ENCODE data around the gene CPNE4. TPM values are rescaled to one million over a fixed set of nuclear protein-coding genes. Genes with fewer than 3 reads are reported as not detected.

The CPNE4 gene
- total RNA-seq, 1 donor from 2014 or later: 0.83 TPM

DNA sequence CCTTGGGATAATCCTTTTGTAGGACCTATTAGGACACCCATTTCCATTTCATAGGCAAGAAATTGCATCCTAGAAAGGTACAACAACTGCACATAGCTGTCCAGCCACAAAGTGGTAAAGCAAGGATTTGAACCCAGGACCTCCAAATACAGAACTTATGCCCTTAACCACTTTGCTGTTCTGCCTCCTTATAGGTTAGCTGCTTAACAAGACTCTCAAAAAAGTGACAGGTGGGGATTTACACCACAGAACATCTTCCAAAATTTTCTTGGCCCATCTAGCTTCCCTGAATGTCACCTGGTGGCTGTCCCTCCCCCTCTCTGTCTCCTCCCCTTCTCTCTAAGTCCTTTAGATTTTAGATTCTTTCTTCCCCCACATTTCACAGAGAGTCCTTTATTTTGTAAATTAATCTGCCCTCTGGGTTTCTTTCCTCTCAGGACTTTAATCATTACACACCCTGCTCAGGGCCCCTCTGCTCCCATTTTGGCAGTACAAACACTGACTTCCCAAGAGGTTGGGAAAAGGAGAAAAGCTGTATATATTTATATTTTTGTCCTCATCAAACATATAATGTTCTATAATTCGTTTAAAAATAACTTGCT lies 120.6 kb downstream of the CPNE4 start:
- Histone ChIP-seq H3K4me1 (no peaks in the 10 kb centered on the region), H3K9me3 (no peaks in the 10 kb centered on the region), H3K27ac (no peak overlapping the region), H3K4me3 (no peak overlapping the region), H3K27me3 (ENCODE audit: low read depth) (no peaks in the 10 kb centered on the region), H3K36me3 (no peaks in the 10 kb centered on the region)
- ATAC-seq: no peak
- intact Hi-C loops (cut with DNase I): no loop called here
- TF ChIP-seq, protein P1, sequence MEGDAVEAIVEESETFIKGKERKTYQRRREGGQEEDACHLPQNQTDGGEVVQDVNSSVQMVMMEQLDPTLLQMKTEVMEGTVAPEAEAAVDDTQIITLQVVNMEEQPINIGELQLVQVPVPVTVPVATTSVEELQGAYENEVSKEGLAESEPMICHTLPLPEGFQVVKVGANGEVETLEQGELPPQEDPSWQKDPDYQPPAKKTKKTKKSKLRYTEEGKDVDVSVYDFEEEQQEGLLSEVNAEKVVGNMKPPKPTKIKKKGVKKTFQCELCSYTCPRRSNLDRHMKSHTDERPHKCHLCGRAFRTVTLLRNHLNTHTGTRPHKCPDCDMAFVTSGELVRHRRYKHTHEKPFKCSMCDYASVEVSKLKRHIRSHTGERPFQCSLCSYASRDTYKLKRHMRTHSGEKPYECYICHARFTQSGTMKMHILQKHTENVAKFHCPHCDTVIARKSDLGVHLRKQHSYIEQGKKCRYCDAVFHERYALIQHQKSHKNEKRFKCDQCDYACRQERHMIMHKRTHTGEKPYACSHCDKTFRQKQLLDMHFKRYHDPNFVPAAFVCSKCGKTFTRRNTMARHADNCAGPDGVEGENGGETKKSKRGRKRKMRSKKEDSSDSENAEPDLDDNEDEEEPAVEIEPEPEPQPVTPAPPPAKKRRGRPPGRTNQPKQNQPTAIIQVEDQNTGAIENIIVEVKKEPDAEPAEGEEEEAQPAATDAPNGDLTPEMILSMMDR (IDR thresholded peaks at IDR 0.05): no peak
- DNase-seq: no peak

DNA sequence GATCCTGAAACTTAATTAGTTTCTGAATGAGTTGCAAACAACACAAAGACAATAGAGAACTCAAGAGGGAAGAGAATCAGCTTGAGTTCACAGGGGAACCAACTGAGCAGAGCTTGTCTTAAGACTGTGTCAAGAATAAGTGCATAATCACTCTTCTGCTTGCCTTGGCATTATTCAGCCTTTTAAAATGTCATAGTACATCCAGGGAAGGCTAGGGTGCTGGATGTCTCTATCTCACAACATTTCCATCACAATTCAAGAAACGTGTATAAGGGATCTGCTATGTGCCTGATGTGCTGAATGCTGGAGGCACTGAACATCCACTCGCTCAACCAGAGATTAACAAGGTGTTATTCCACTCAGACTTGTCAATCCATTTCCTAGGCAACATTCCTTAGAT lies 122.6 kb downstream of the CPNE4 start:
- ATAC-seq (no peak), DNase-seq (no peak)
- Histone ChIP-seq H3K4me1 (no peaks in the 10 kb centered on the region), H3K27ac (no peak overlapping the region), H3K9me3 (no peaks in the 10 kb centered on the region), H3K4me3 (no peak overlapping the region), H3K27me3 (ENCODE audit: low read depth) (no peaks in the 10 kb centered on the region), H3K36me3 (no peaks in the 10 kb centered on the region)
- intact Hi-C loops (cut with DNase I): no loop called here
- TF ChIP-seq, protein P1 (IDR thresholded peaks at IDR 0.05): no peak

DNA sequence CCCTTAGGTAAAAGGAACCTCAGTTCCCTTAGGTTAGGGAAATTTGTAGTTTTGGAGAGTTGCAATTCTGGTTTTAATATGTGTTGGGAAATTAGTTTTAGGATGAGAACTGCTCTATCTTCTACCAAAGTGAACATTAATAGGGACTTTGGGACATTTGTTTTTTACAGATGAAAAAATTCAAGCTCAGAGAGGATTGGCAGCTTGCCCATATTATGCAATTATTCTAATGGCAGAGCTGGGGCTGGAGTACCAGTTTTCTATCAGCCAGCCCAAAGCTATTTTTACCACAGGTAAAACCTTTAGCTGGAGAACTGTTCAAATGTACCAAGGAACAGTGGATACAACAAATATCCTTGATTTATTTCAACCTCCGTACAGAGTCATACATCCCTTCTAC lies 127.0 kb downstream of the CPNE4 start:
- no peak for ATAC-seq
- no peak for DNase-seq
- Histone ChIP-seq H3K4me3 (no peak overlapping the region), H3K27ac (no peak overlapping the region), H3K27me3 (ENCODE audit: low read depth) (no peaks in the 10 kb centered on the region), H3K4me1 (no peaks in the 10 kb centered on the region), H3K36me3 (no peaks in the 10 kb centered on the region), H3K9me3 (no peaks in the 10 kb centered on the region)
- TF ChIP-seq, protein P1 (IDR thresholded peaks at IDR 0.05): no peak
- intact Hi-C loops (cut with DNase I): no loop called here

DNA sequence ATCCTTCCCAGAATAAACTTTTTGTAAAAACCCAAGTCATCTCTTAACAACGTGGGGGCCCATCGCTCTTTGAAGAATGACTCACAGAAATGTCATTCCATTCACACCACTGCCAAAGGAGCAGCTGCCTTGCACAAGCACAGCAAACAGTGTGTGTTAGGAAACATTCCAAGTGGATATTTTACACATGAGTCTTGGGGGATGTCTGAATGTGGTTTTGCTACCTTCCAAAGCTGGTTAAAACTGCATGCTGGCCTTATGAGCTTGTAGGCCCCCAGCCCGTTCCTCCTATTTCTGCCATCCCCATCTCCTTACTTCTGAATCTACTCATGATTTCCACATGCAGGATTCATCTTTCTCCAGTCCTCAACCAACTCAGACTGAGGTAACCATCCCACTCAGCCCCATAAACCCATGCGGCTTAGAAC lies 130.8 kb downstream of the CPNE4 start:
- no peak overlapping the region for H3K4me3 ChIP-seq
- intact Hi-C loops (cut with DNase I): no loop called here
- H3K36me3 ChIP-seq: no peaks in the 10 kb centered on the region
- H3K4me1 ChIP-seq: no peaks in the 10 kb centered on the region
- H3K27me3 ChIP-seq (ENCODE audit: low read depth): no peaks in the 10 kb centered on the region
- no peak overlapping the region for H3K27ac ChIP-seq
- ATAC-seq: no peak
- TF ChIP-seq, protein P1 (IDR thresholded peaks at IDR 0.05): no peak
- no peaks in the 10 kb centered on the region for H3K9me3 ChIP-seq
- no peak for DNase-seq

DNA sequence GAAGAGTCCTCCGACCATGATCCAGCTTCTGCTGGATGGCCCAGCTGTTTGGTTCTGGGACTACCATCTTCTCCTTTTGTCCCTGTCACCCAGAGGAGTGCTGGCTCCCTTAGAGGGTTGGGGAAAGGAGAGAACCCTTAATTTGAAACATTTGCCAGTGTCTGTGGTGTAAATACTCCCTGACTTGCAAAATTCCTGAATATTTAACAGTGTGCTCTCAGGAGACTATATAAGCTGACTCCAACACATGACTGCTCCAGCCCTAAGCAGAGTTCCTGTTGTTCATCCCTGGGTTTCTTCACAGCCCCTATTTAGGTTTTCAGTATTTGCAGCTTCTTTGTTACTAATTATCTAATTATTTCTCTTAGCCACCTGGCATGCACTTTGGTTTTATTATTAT lies 133.1 kb downstream of the CPNE4 start:
- H3K36me3 ChIP-seq: no peaks in the 10 kb centered on the region
- no peak for ATAC-seq
- intact Hi-C loops (cut with DNase I): no loop called here

More for the DNA sequence above, 133.1 kb downstream of the CPNE4 start:
- H3K9me3 ChIP-seq: no peaks in the 10 kb centered on the region
- TF ChIP-seq, protein P1 (IDR thresholded peaks at IDR 0.05): no peak
- DNase-seq: no peak
- H3K27me3 ChIP-seq (ENCODE audit: low read depth): no peaks in the 10 kb centered on the region
- no peak overlapping the region for H3K27ac ChIP-seq
- H3K4me1 ChIP-seq: no peaks in the 10 kb centered on the region
- no peak overlapping the region for H3K4me3 ChIP-seq
